ENCODE data around the gene F2. TPM values are rescaled to one million over a fixed set of nuclear protein-coding genes. Genes with fewer than 3 reads are reported as not detected.
"Not testable (repeated sequence)": the region's sequence is repeated elsewhere in the genome, so short reads cannot be mapped to it uniquely, and the experiment has no call there.

Gene F2
- total RNA-seq, 1 experiment from 2014 or later = not detected

- DNase-seq (ENCODE audit: unreplicated experiment) = no peak
- peaks cover 21% of the 10 kb centered on the region for H3K4me1 Mint-ChIP-seq (ENCODE audit: insufficient read depth, unreplicated experiment)
- H3K36me3 Mint-ChIP-seq (ENCODE audit: insufficient read depth, unreplicated experiment) = peaks cover 52% of the 10 kb centered on the region
- TF ChIP-seq CTCF (IDR thresholded peaks at IDR 0.05; ENCODE audit: unreplicated experiment) = no peak
- no peaks in the 10 kb centered on the region for H3K9me3 Mint-ChIP-seq (ENCODE audit: unreplicated experiment)
- H3K4me3 Mint-ChIP-seq (ENCODE audit: unreplicated experiment) = peak overlapping the region; percentile 99
- ChIA-PET POLR2A (interaction anchor here (0.6 to 7.0 kb wide), 23 partner anchors 10 to 779 kb away, joined by 3 to 150 read pairs (median 4); partner anchors contain the start of genes AMBRA1, ATG13, CKAP5 and CSTPP1), CTCF (interaction anchor here (0.8 to 1.9 kb wide), 3 partner anchors 11 to 31 kb away, joined by 5 to 9 read pairs (median 5); no protein-coding TSS in a partner anchor)
- H3K27ac Mint-ChIP-seq (ENCODE audit: low read depth, unreplicated experiment) = peak overlapping the region; percentile 98
- H3K27me3 Mint-ChIP-seq (ENCODE audit: insufficient read depth, unreplicated experiment) = no peaks in the 10 kb centered on the region
- intact Hi-C loops (cut with micrococcal nuclease) = no loop called here
- BruUV-seq (replicated peaks) = TSS peak; percentile 66
Measured at GRCh38 chr11:46701078-46701654, 17.8 kb upstream of the F2 start.

- Mint-ChIP-seq H3K9me3 (ENCODE audit: unreplicated experiment) (no peaks in the 10 kb centered on the region), H3K4me1 (ENCODE audit: insufficient read depth, unreplicated experiment) (peaks cover 7% of the 10 kb centered on the region), H3K27ac (ENCODE audit: low read depth, unreplicated experiment) (no peak overlapping the region), H3K27me3 (ENCODE audit: insufficient read depth, unreplicated experiment) (no peaks in the 10 kb centered on the region), H3K36me3 (ENCODE audit: insufficient read depth, unreplicated experiment) (peaks cover 57% of the 10 kb centered on the region), H3K4me3 (ENCODE audit: unreplicated experiment) (no peak overlapping the region)
- no peak for TF ChIP-seq CTCF (IDR thresholded peaks at IDR 0.05; ENCODE audit: unreplicated experiment)
- BruUV-seq (replicated peaks) = no TSS peak
- DNase-seq (ENCODE audit: unreplicated experiment) = no peak
- POLR2A ChIA-PET = interaction anchor here (1.0 kb wide), 1 partner anchor 18 kb away, joined by 4 read pairs; no protein-coding TSS in a partner anchor
- CTCF ChIA-PET = interaction anchor here (0.6 kb wide), 1 partner anchor 89 kb away, joined by 3 read pairs; no protein-coding TSS in a partner anchor
- intact Hi-C loops (cut with micrococcal nuclease) = no loop called here
Measured at GRCh38 chr11:46705070-46705688, 13.8 kb upstream of the F2 start.

- Mint-ChIP-seq H3K27me3 (ENCODE audit: insufficient read depth, unreplicated experiment) (no peaks in the 10 kb centered on the region), H3K27ac (ENCODE audit: low read depth, unreplicated experiment) (no peak overlapping the region), H3K4me3 (ENCODE audit: unreplicated experiment) (no peak overlapping the region), H3K9me3 (ENCODE audit: unreplicated experiment) (no peaks in the 10 kb centered on the region), H3K4me1 (ENCODE audit: insufficient read depth, unreplicated experiment) (peaks cover under 1% of the 10 kb centered on the region), H3K36me3 (ENCODE audit: insufficient read depth, unreplicated experiment) (peaks cover 43% of the 10 kb centered on the region)
- no TSS peak for BruUV-seq (replicated peaks)
- DNase-seq (ENCODE audit: unreplicated experiment) = no peak
- CTCF ChIA-PET = no interaction called here
- intact Hi-C loops (cut with micrococcal nuclease) = no loop called here
- no peak for TF ChIP-seq CTCF (IDR thresholded peaks at IDR 0.05; ENCODE audit: unreplicated experiment)
- POLR2A ChIA-PET = interaction anchor here (1.0 kb wide), 1 partner anchor 19 kb away, joined by 3 read pairs; no protein-coding TSS in a partner anchor
Measured at GRCh38 chr11:46706886-46707285, 12.1 kb upstream of the F2 start.

- DNase-seq (ENCODE audit: unreplicated experiment); H3K27me3 Mint-ChIP-seq (ENCODE audit: insufficient read depth, unreplicated experiment); H3K4me1 Mint-ChIP-seq (ENCODE audit: insufficient read depth, unreplicated experiment); H3K9me3 Mint-ChIP-seq (ENCODE audit: unreplicated experiment); BruUV-seq (replicated peaks); CTCF ChIA-PET; H3K4me3 Mint-ChIP-seq (ENCODE audit: unreplicated experiment); H3K27ac Mint-ChIP-seq (ENCODE audit: low read depth, unreplicated experiment); intact Hi-C loops (cut with micrococcal nuclease): not testable (repeated sequence)
- POLR2A ChIA-PET = interaction anchor here (0.6 kb wide), 1 partner anchor 849 kb away, joined by 3 read pairs; no protein-coding TSS in a partner anchor
- H3K36me3 Mint-ChIP-seq (ENCODE audit: insufficient read depth, unreplicated experiment) = peaks cover 26% of the 10 kb centered on the region
Measured at GRCh38 chr11:46709351-46709750, 9.7 kb upstream of the F2 start.
